HG03280 (cell line): ENCODE data around the gene DCDC2C.

Experiments
- ATAC-seq: cut with Tn5 transposase; IDR thresholded peaks from one replicate; pipeline ENCODE4 v1.9.1; 2021; ENCODE audit warnings: mild to moderate bottlenecking, moderate library complexity; ENCODE audit not compliant: unreplicated experiment

Gene DCDC2C

GRCh38 chr2:3742743-3743508, 39.6 kb downstream of the DCDC2C start:
- no peak for ATAC-seq

- ATAC-seq, result no peak
Observed at GRCh38 chr2:3743951-3744555, 40.7 kb downstream of the DCDC2C start.

GRCh38 chr2:3745920-3746319, 42.5 kb downstream of the DCDC2C start:
- no peak for ATAC-seq

- ATAC-seq, result no peak
Observed at GRCh38 chr2:3747032-3747654, 43.8 kb downstream of the DCDC2C start.

- ATAC-seq, result no peak
Observed at GRCh38 chr2:3747826-3748225, 44.5 kb downstream of the DCDC2C start.

- ATAC-seq, result no peak
Observed at GRCh38 chr2:3749201-3749600, 45.8 kb downstream of the DCDC2C start.

- no peak for ATAC-seq
Observed at GRCh38 chr2:3751251-3751650, 47.9 kb downstream of the DCDC2C start.

- no peak for ATAC-seq
Observed at GRCh38 chr2:3751806-3752205, 48.4 kb downstream of the DCDC2C start.

- no peak for ATAC-seq
Observed at GRCh38 chr2:3752376-3752775, 49.0 kb downstream of the DCDC2C start.

GRCh38 chr2:3753561-3753960, 50.2 kb downstream of the DCDC2C start:
- ATAC-seq, result no peak

- ATAC-seq, result no peak
Observed at GRCh38 chr2:3754280-3754679, 50.9 kb downstream of the DCDC2C start.

GRCh38 chr2:3754795-3755194, 51.4 kb downstream of the DCDC2C start:
- no peak for ATAC-seq

- no peak for ATAC-seq
Observed at GRCh38 chr2:3755277-3755676, 51.9 kb downstream of the DCDC2C start.

- no peak for ATAC-seq
Observed at GRCh38 chr2:3756306-3756705, 52.9 kb downstream of the DCDC2C start.

- no peak for ATAC-seq
Observed at GRCh38 chr2:3758906-3759305, 55.5 kb downstream of the DCDC2C start.

- no peak for ATAC-seq
Observed at GRCh38 chr2:3759331-3759730, 56.0 kb downstream of the DCDC2C start.

- ATAC-seq, result no peak
Observed at GRCh38 chr2:3759761-3760160, 56.4 kb downstream of the DCDC2C start.

- ATAC-seq, result no peak
Observed at GRCh38 chr2:3761272-3761671, 57.9 kb downstream of the DCDC2C start.

- no peak for ATAC-seq
Observed at GRCh38 chr2:3762771-3763447, 59.5 kb downstream of the DCDC2C start.

GRCh38 chr2:3766824-3767223, 63.4 kb downstream of the DCDC2C start:
- ATAC-seq, result no peak

- no peak for ATAC-seq
Observed at GRCh38 chr2:3768960-3769765, 65.8 kb downstream of the DCDC2C start.
